ENCODE results near the gene KIF4A. TPM values are rescaled to one million over a fixed set of nuclear protein-coding genes. Genes with fewer than 3 reads are reported as not detected.
"Not testable (repeated sequence)": the region's sequence is repeated elsewhere in the genome, so short reads cannot be mapped to it uniquely, and the experiment has no call there.

Gene KIF4A
- total RNA-seq, 2 donors from 2014 or later = 0.29 to 0.68 TPM

DNA sequence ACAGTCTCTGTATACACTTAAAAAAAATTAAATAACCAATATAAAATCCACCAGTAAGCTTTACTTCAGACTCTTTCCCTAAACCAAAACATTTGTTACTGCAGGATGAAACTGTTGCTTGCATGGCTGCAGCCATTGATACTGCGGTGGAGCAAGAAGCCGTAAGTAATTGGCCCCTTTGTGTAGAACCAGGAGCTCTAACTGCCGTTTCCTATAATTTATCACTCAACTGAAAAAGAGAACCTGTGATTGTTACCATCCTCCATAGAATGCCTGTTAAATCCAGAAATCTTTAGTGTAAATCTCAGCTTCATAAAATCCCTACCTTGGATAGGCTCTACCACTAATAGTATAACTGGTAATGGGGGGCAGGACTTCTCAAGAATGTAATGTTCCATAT, 62.6 kb downstream of the KIF4A start:
- DNase-seq = no peak
- intact Hi-C loops (cut with DNase I) = no loop called here

DNA sequence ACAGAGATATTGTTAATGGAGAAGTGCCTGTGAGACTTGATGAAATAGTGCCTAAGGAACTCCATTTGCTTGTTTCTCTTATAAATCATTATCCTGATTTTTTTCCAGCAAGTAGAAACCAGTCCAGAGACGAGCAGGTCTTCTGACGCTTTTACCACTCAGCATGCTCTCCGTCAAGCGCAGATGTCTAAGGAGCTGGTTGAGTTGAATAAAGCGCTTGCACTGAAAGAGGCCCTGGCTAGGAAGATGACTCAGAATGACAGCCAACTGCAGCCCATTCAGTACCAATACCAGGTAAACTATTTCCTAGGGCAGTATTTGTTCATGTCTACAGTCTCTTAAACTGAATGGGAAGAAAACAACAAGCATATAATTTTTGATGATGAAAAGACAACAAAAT, 63.6 kb downstream of the KIF4A start:
- ATAC-seq (no peak), DNase-seq (no peak)
- intact Hi-C loops (cut with DNase I) = no loop called here

More for the DNA sequence above, 62.6 kb downstream of the KIF4A start:
- ATAC-seq = no peak

DNA sequence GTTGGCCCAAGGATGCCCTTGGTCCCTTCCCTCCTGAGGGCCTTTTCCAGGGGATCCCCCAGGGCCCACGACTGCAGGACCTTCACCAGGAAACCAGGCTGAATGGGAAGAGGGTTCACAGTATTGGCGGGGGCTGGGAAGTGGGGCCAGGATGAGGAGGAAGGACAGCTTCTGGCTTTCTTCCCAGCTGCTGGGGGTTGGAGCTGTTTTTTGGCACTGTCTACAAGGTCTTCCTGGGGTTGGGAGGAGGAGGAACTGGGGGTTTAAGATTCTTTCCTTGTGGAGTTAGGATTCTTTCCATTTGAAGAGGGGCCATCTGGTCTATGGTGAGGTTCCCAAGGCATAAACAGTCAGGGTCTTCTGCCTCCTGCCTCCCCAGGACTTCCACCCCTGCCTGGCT, 64.8 kb downstream of the KIF4A start:
- DNase-seq (no peak), ATAC-seq (no peak)
- intact Hi-C loops (cut with DNase I) = no loop called here

- DNase-seq (no peak), ATAC-seq (no peak)
- intact Hi-C loops (cut with DNase I) = no loop called here
These were observed 69.6 kb downstream of the KIF4A start for GRCh38 chrX:70359458-70359857.

GRCh38 chrX:70360366-70360765, 70.5 kb downstream of the KIF4A start:
- intact Hi-C loops (cut with DNase I) = no loop called here
- ATAC-seq (no peak), DNase-seq (no peak)

DNA sequence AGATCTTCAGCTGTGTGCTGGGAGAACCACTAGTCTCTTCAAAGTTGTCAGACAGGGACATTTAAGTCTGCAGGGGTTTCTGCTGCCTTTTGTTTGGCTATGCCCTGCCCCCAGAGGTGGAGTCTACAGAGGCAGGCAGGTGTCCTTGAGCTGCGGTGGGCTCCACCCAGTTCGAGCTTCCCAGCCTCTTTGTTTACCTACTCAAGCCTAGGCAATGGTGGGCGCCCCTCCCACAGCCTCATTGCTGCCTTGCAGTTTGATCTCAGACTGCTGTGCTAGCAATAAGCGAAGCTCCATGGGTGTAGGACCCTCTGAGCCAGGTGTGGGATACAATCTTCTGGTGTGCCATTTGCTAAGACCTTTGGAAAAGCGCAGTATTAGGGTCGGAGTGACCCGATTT, 78.8 kb downstream of the KIF4A start:
- ATAC-seq; intact Hi-C loops (cut with DNase I); DNase-seq: not testable (repeated sequence)

- ATAC-seq (no peak), DNase-seq (no peak)
- intact Hi-C loops (cut with DNase I) = no loop called here
These were observed 96.3 kb downstream of the KIF4A start for GRCh38 chrX:70386235-70386634.

GRCh38 chrX:70398899-70399298, 109.0 kb downstream of the KIF4A start:
- DNase-seq (no peak), ATAC-seq (no peak)
- intact Hi-C loops (cut with DNase I) = no loop called here

DNA sequence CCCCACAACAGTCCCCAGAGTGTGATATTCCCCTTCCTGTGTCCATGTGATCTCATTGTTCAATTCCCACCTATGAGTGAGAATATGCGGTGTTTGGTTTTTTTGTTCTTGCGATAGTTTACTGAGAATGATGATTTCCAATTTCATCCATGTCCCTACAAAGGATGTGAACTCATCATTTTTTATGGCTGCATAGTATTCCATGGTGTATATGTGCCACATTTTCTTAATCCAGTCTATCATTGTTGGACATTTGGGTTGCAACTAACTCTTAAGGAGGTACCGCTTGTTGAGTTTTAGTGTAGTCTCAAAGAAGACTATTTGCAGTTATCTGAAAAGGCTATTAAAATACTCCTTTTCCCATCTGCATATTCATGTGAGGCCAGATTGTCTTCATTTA, 110.3 kb downstream of the KIF4A start:
- intact Hi-C loops (cut with DNase I); ATAC-seq; DNase-seq: not testable (repeated sequence)

- no peak for DNase-seq
- intact Hi-C loops (cut with DNase I) = no loop called here
- no peak for ATAC-seq
These were observed 112.8 kb downstream of the KIF4A start for GRCh38 chrX:70402721-70403120.

DNA sequence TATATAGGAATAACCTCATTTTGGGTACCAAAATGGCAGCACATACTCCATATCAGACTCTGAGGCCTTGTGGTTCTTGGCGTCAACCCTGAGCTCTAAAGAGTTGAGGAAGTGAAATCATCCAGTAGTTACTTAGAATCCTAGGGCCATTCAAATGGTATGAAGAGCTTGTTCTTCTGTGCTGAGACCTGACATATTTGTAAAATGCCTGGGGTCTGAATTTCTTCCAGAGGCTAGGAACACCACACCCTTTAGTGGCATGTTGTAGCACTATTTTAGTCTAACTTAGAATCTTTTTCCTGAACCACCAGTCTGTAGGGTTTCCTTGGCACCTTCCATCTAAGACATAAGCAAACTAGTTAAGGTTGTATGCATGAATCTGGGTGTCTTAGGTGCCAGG, 115.1 kb downstream of the KIF4A start:
- DNase-seq (no peak), ATAC-seq (no peak)
- intact Hi-C loops (cut with DNase I) = no loop called here

DNA sequence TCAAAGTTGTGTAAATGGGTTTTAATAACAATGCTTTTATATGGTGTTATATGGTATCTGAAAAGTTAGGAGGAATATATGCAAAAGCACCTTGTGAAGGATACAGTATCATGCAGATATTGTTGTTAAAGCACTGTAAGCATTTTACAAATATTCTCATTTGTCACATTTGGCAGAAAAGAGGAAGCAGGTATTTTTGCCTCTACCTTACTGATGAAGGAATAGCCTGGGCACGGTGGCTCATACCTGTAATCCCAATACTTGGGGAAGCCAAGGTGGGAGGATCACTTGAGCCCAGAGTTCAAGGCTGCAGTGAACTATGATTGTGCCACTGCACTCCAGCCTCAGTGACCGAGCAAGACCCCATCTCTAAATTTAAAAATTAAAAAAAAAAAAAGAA, 121.0 kb downstream of the KIF4A start:
- ATAC-seq = no peak
- intact Hi-C loops (cut with DNase I) = no loop called here
- no peak for DNase-seq

- ATAC-seq (no peak), DNase-seq (no peak)
- intact Hi-C loops (cut with DNase I) = no loop called here
These were observed 121.6 kb downstream of the KIF4A start for GRCh38 chrX:70411475-70411874.

- intact Hi-C loops (cut with DNase I) = no loop called here
- no peak for DNase-seq
- ATAC-seq = no peak
These were observed 131.7 kb downstream of the KIF4A start for GRCh38 chrX:70421618-70422017.

GRCh38 chrX:70422851-70423341, 133.0 kb downstream of the KIF4A start, which contains the start of gene GDPD2:
TSS of gene GDPD2 (plus strand) at chrX:70423314. CDS start at chrX:70424985, 1,671 bp downstream.
- ATAC-seq = peak; percentile 56 to 59

GRCh38 chrX:70423936-70424675, 134.2 kb downstream of the KIF4A start:
- DNase-seq (no peak), ATAC-seq (no peak)
- intact Hi-C loops (cut with DNase I) = no loop called here

More at GRCh38 chrX:70422851-70423341, 133.0 kb downstream of the KIF4A start, which contains the start of gene GDPD2:
- DNase-seq = no peak
- intact Hi-C loops (cut with DNase I) = no loop called here

DNA sequence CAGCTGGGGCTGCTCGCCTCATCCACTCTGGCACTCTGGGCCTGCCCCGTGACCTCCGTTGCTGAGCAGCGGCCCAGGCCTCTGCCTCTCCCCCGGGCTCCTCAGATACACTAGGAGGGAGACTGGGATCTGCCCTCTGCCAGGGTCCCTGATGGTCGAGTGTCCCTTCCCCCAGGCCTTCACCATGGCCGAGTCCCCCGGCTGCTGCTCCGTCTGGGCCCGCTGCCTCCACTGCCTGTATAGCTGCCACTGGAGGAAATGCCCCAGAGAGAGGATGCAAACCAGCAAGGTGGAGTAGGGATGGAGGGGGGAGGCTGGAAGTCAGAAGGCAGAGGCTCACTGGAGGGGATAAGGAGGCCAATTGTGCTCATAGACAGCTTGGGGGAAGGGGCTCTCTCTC, 134.9 kb downstream of the KIF4A start:
- ATAC-seq = no peak
- intact Hi-C loops (cut with DNase I) = no loop called here
- no peak for DNase-seq

- ATAC-seq = no peak
- intact Hi-C loops (cut with DNase I) = no loop called here
- DNase-seq = no peak
These were observed 136.7 kb downstream of the KIF4A start for GRCh38 chrX:70426286-70427278.

DNA sequence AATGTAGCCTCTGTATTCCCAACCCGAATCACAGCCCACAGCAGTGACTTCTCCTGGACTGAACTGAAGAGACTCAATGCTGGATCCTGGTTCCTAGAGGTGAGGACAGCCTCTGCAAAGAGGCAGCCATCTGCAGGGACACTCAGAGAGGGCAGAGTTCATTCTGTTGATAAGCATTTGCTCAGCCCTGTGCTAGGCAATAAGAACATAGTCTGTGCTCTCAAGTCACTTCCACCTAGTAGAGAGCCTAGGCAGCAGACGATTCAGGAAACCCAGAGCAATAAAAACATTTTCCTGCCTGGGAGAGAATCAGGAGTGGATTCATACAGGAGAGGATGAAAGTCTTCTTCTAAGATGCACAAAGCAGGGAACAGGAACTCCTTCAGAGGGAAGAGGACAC, 137.5 kb downstream of the KIF4A start:
- no peak for ATAC-seq
- no peak for DNase-seq
- intact Hi-C loops (cut with DNase I) = no loop called here

DNA sequence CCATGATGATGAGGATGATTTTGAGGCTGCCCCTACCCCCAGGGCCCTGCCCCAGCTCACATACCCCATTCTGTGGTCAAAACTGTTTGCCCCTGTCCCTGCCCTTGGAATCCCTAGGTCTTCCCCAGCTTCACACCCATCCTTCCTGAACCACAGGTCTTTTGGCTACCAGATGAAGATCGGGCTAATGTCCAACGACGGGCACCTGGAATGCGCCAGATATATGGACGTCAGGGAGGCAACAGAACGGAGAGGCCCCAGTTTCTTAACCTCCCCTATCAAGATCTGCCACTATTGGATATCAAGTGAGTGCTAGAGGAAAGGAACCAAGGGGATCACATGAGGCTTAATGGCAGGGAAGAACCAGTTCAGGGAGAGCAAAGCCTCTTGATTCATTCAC, 139.9 kb downstream of the KIF4A start:
- intact Hi-C loops (cut with DNase I) = no loop called here
- DNase-seq (no peak), ATAC-seq (no peak)

Measured in left cardiac atrium (tissue), 4 donors.